HEK293 (cell line): ENCODE data around the gene CCDC40.

Experiments used
- CTCF ChIA-PET: fragments of 350-600 bp; formaldehyde crosslinking; extraction: SDS; loops from one replicate; lab custom pipeline; 2021; ENCODE audit warnings: antibody characterized with exemption; lab: Yijun Ruan, JAX
- POLR2A ChIA-PET: fragments of 300-600 bp; formaldehyde crosslinking; extraction: SDS; loops from one replicate; lab custom pipeline; 2020; ENCODE audit warnings: antibody characterized with exemption, inconsistent platforms; lab: Yijun Ruan, JAX
- H3K27ac ChIP-seq: fragments of 200-500 bp; sonication (Bioruptor generic); 2 replicates; pipeline ENCODE4 v1.5.1; 2014; ENCODE audit warnings: low read depth, low read length, control low read depth, inconsistent platforms; ENCODE audit errors: extremely low read depth
- H3K36me3 ChIP-seq, 2 experiments: fragments of 200-500 bp in 1 of 2; sonication (Bioruptor generic) in 1 of 2; 1 replicate in 1 of 2; 2 replicates in 1 of 2; pipeline ENCODE4 v1.5.1; 2014 to 2017; ENCODE audit warnings: inconsistent platforms in 2 of 2, low read length in 2 of 2; ENCODE audit not compliant: control insufficient read depth in 2 of 2, insufficient read depth in 1 of 2
- H3K4me1 ChIP-seq: fragments of 200-500 bp; sonication (Bioruptor generic); 2 replicates; pipeline ENCODE4 v1.5.1; 2014; ENCODE audit warnings: mild to moderate bottlenecking, low read length, inconsistent platforms; ENCODE audit not compliant: control insufficient read depth, insufficient read depth
- H3K4me3 ChIP-seq: 2 replicates; pipeline ENCODE4 v1.5.1; 2011; ENCODE audit warnings: low read depth, mild to moderate bottlenecking, control low read depth, low read length, moderate library complexity
- H3K9me3 ChIP-seq: fragments of 200-500 bp; sonication (Bioruptor generic); 2 replicates; pipeline ENCODE4 v1.5.1; 2014; ENCODE audit warnings: low read depth, low read length, inconsistent platforms; ENCODE audit not compliant: control insufficient read depth, insufficient read depth
- EGR2 ChIP-seq: fragments of 450-650 bp; formaldehyde crosslinking; IDR thresholded peaks from 2 replicates; pipeline ENCODE4 v1.5.1; 2016; ENCODE audit warnings: low read depth, missing biosample characterization, missing genetic modification characterization
- PRDM2 ChIP-seq: fragments of 450-650 bp; formaldehyde crosslinking; IDR thresholded peaks from 2 replicates; pipeline ENCODE4 v1.5.1; 2016; ENCODE audit warnings: missing biosample characterization, missing genetic modification characterization, borderline replicate concordance
- SALL2 ChIP-seq: fragments of 450-650 bp; formaldehyde crosslinking; IDR thresholded peaks from 2 replicates; pipeline ENCODE4 v1.5.0; 2017; ENCODE audit warnings: missing biosample characterization, mild to moderate bottlenecking, missing genetic modification characterization, borderline replicate concordance
- SP2 ChIP-seq: fragments of 450-650 bp; formaldehyde crosslinking; IDR thresholded peaks from 2 replicates; pipeline ENCODE4 v1.5.1; 2016; ENCODE audit warnings: missing biosample characterization, missing genetic modification characterization
- ZFHX2 ChIP-seq: fragments of 450-650 bp; formaldehyde crosslinking; conservative IDR thresholded peaks from 2 replicates; pipeline ENCODE4 v1.5.1; 2016; ENCODE audit warnings: missing biosample characterization, missing genetic modification characterization
- ZFP37 ChIP-seq: fragments of 450-650 bp; formaldehyde crosslinking; IDR thresholded peaks from 2 replicates; pipeline ENCODE4 v1.5.1; 2016; ENCODE audit warnings: missing biosample characterization, missing genetic modification characterization
- ZNF112 ChIP-seq: fragments of 450-650 bp; formaldehyde crosslinking; IDR thresholded peaks from 2 replicates; pipeline ENCODE4 v1.5.0; 2017; ENCODE audit warnings: missing biosample characterization, missing genetic modification characterization
- ZNF138 ChIP-seq: fragments of 450-650 bp; formaldehyde crosslinking; IDR thresholded peaks from 2 replicates; pipeline ENCODE4 v1.5.1; 2016; ENCODE audit warnings: missing biosample characterization, missing genetic modification characterization, borderline replicate concordance
- ZNF157 ChIP-seq: fragments of 450-650 bp; formaldehyde crosslinking; IDR thresholded peaks from 2 replicates; pipeline ENCODE4 v1.5.1; 2016; ENCODE audit warnings: missing biosample characterization, missing genetic modification characterization
- ZNF175 ChIP-seq: fragments of 450-650 bp; formaldehyde crosslinking; IDR thresholded peaks from 2 replicates; pipeline ENCODE4 v1.5.1; 2016; ENCODE audit warnings: missing biosample characterization, missing genetic modification characterization
- ZNF18 ChIP-seq: fragments of 450-650 bp; formaldehyde crosslinking; IDR thresholded peaks from 2 replicates; pipeline ENCODE4 v1.5.1; 2016; ENCODE audit warnings: missing biosample characterization, missing genetic modification characterization
- ZNF248 ChIP-seq: fragments of 450-650 bp; formaldehyde crosslinking; IDR thresholded peaks from 2 replicates; pipeline ENCODE4 v1.5.1; 2017; ENCODE audit warnings: missing biosample characterization, missing genetic modification characterization
- ZNF350 ChIP-seq: fragments of 450-650 bp; formaldehyde crosslinking; IDR thresholded peaks from 2 replicates; pipeline ENCODE4 v1.5.0; 2017; ENCODE audit warnings: missing biosample characterization, mild to moderate bottlenecking, missing genetic modification characterization
- ZNF391 ChIP-seq: fragments of 450-650 bp; formaldehyde crosslinking; IDR thresholded peaks from 2 replicates; pipeline ENCODE4 v1.5.1; 2016; ENCODE audit warnings: low read depth, missing biosample characterization, missing genetic modification characterization, borderline replicate concordance
- ZNF394 ChIP-seq: fragments of 450-650 bp; formaldehyde crosslinking; IDR thresholded peaks from 2 replicates; pipeline ENCODE4 v1.5.1; 2016; ENCODE audit warnings: missing biosample characterization, missing genetic modification characterization, mild to moderate bottlenecking, moderate library complexity, borderline replicate concordance
- ZNF416 ChIP-seq: fragments of 450-650 bp; formaldehyde crosslinking; IDR thresholded peaks from 2 replicates; pipeline ENCODE4 v1.5.1; 2016; ENCODE audit warnings: missing biosample characterization, missing genetic modification characterization
- ZNF510 ChIP-seq: fragments of 450-650 bp; formaldehyde crosslinking; IDR thresholded peaks from 2 replicates; pipeline ENCODE4 v1.5.1; 2018; ENCODE audit warnings: mild to moderate bottlenecking, missing genetic modification characterization, missing biosample characterization; ENCODE audit not compliant: insufficient replicate concordance
- ZNF596 ChIP-seq: fragments of 450-650 bp; IDR thresholded peaks from 2 replicates; pipeline ENCODE4 v1.5.0; 2018; ENCODE audit warnings: missing biosample characterization, mild to moderate bottlenecking, missing genetic modification characterization, moderate library complexity
- ZSCAN30 ChIP-seq: fragments of 450-650 bp; IDR thresholded peaks from 2 replicates; pipeline ENCODE4 v1.5.1; 2018; ENCODE audit warnings: missing biosample characterization, mild to moderate bottlenecking, missing genetic modification characterization, moderate library complexity
- TF ChIP-seq, protein P1 (sequence below): fragments of 450-650 bp; formaldehyde crosslinking; IDR thresholded peaks from 2 replicates; pipeline ENCODE4 v1.5.1; 2016; ENCODE audit warnings: missing biosample characterization, missing genetic modification characterization
- TF ChIP-seq, protein P2 (sequence below): IDR thresholded peaks from 2 replicates; pipeline ENCODE4 v1.6.1; 2011; ENCODE audit warnings: mild to moderate bottlenecking, low read depth, low read length, borderline replicate concordance
- TF ChIP-seq, protein P3 (sequence below): fragments of 450-650 bp; formaldehyde crosslinking; IDR thresholded peaks from 2 replicates; pipeline ENCODE4 v1.5.1; 2017; ENCODE audit warnings: missing biosample characterization, missing genetic modification characterization
- TF ChIP-seq, protein P4 (sequence below): fragments of 450-650 bp; formaldehyde crosslinking; IDR thresholded peaks from 2 replicates; pipeline ENCODE4 v1.5.1; 2016; ENCODE audit warnings: missing biosample characterization, missing genetic modification characterization

CCDC40 gene

GRCh38 chr17:79991140-79991923 lies 45.1 kb upstream of the CCDC40 start:
- POLR2A ChIA-PET, result interaction anchor here (0.6 to 1.0 kb wide), 3 partner anchors 157 to 1576 kb away, joined by 4 to 10 read pairs (median 4); no protein-coding TSS in a partner anchor
- no peak for TF ChIP-seq ZNF175 (tag by site-specific recombination)
- no peak for TF ChIP-seq ZNF416 (tag by site-specific recombination)
- no peak for TF ChIP-seq ZNF350 (tag by site-specific recombination)
- TF ChIP-seq SP2 (tag by site-specific recombination), result no peak; the same call in 1 of the 2 replicates
- no peak for TF ChIP-seq ZNF18
- TF ChIP-seq, protein P1, sequence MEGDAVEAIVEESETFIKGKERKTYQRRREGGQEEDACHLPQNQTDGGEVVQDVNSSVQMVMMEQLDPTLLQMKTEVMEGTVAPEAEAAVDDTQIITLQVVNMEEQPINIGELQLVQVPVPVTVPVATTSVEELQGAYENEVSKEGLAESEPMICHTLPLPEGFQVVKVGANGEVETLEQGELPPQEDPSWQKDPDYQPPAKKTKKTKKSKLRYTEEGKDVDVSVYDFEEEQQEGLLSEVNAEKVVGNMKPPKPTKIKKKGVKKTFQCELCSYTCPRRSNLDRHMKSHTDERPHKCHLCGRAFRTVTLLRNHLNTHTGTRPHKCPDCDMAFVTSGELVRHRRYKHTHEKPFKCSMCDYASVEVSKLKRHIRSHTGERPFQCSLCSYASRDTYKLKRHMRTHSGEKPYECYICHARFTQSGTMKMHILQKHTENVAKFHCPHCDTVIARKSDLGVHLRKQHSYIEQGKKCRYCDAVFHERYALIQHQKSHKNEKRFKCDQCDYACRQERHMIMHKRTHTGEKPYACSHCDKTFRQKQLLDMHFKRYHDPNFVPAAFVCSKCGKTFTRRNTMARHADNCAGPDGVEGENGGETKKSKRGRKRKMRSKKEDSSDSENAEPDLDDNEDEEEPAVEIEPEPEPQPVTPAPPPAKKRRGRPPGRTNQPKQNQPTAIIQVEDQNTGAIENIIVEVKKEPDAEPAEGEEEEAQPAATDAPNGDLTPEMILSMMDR (tag by site-specific recombination), result no peak
- TF ChIP-seq ZFHX2 (tag by site-specific recombination), result peak; percentile 78
- no peak for TF ChIP-seq ZNF596 (tag by site-specific recombination)
- TF ChIP-seq SALL2 (tag by site-specific recombination), result no peak
- TF ChIP-seq ZNF157 (tag by site-specific recombination), result no peak
- no peak for TF ChIP-seq ZFP37 (tag by site-specific recombination)
- TF ChIP-seq, protein P2, sequence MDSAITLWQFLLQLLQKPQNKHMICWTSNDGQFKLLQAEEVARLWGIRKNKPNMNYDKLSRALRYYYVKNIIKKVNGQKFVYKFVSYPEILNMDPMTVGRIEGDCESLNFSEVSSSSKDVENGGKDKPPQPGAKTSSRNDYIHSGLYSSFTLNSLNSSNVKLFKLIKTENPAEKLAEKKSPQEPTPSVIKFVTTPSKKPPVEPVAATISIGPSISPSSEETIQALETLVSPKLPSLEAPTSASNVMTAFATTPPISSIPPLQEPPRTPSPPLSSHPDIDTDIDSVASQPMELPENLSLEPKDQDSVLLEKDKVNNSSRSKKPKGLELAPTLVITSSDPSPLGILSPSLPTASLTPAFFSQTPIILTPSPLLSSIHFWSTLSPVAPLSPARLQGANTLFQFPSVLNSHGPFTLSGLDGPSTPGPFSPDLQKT, result no peak
- TF ChIP-seq ZNF510 (tag by site-specific recombination), result no peak
- TF ChIP-seq ZNF112 (tag by site-specific recombination), result no peak
- TF ChIP-seq EGR2, result peak; percentile 68
- TF ChIP-seq ZNF391, result no peak
- TF ChIP-seq ZSCAN30 (tag by site-specific recombination), result 0 out of 2 replicates have a peak, but pooled peaks have one; percentile 23
- no peak for TF ChIP-seq ZNF138 (tag by site-specific recombination)
- TF ChIP-seq, protein P3, sequence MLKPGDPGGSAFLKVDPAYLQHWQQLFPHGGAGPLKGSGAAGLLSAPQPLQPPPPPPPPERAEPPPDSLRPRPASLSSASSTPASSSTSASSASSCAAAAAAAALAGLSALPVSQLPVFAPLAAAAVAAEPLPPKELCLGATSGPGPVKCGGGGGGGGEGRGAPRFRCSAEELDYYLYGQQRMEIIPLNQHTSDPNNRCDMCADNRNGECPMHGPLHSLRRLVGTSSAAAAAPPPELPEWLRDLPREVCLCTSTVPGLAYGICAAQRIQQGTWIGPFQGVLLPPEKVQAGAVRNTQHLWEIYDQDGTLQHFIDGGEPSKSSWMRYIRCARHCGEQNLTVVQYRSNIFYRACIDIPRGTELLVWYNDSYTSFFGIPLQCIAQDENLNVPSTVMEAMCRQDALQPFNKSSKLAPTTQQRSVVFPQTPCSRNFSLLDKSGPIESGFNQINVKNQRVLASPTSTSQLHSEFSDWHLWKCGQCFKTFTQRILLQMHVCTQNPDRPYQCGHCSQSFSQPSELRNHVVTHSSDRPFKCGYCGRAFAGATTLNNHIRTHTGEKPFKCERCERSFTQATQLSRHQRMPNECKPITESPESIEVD (tag by site-specific recombination), result no peak
- no peak for TF ChIP-seq ZNF394 (tag by site-specific recombination)
- TF ChIP-seq, protein P4, sequence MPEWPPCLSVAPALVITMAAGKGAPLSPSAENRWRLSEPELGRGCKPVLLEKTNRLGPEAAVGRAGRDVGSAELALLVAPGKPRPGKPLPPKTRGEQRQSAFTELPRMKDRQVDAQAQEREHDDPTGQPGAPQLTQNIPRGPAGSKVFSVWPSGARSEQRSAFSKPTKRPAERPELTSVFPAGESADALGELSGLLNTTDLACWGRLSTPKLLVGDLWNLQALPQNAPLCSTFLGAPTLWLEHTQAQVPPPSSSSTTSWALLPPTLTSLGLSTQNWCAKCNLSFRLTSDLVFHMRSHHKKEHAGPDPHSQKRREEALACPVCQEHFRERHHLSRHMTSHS, result no peak
- TF ChIP-seq ZNF248 (tag by site-specific recombination), result no peak
- TF ChIP-seq PRDM2 (tag by site-specific recombination), result no peak

More at GRCh38 chr17:79991140-79991923, 45.1 kb upstream of the CCDC40 start:
- CTCF ChIA-PET, result interaction anchor here (0.6 to 3.5 kb wide), 12 partner anchors 17 to 274 kb away, joined by 3 to 28 read pairs (median 4); no protein-coding TSS in a partner anchor
- H3K36me3 ChIP-seq, result no peaks in the 10 kb centered on the region
- no peaks in the 10 kb centered on the region for H3K9me3 ChIP-seq
- peaks cover 36% of the 10 kb centered on the region for H3K4me1 ChIP-seq
- H3K27ac ChIP-seq, result peak overlapping the region; percentile 85; the same call in 1 of the 2 replicates
- H3K4me3 ChIP-seq, result no peak overlapping the region
